ENCODE data around the gene DNM3. TPM values are rescaled to one million over a fixed set of nuclear protein-coding genes. Genes with fewer than 3 reads are reported as not detected.

Gene DNM3
- total and polyA plus RNA-seq, 2 of the 8 experiments (the other 6 are each of a cell fraction or from before 2014, with no cell fraction given), result 2.0 to 8.5 TPM

GRCh38 chr1:172149346-172149745 is 308.0 kb downstream of the DNM3 start:
- 88% methylated on average over 2 of the region's 2 CpGs; no CpG with 5 or more reads in 1 of the 2 experiments for WGBS, 2 experiments (ENCODE audit: extremely low coverage in 1 of 2, insufficient coverage in 1 of 2, insufficient read length in 1 of 2, insufficient replicate concordance in 2 of 2, low coverage in 1 of 2, low lambda C conversion rate in 2 of 2, missing lambda C conversion rate in 1 of 2)
- CTCF ChIA-PET (ENCODE audit: partially characterized antibody), result interaction anchor here (0.8 to 1.8 kb wide), 5 partner anchors 16 to 301 kb away, joined by 3 to 4 read pairs (median 4); no protein-coding TSS in a partner anchor

More at GRCh38 chr1:172149346-172149745, 308.0 kb downstream of the DNM3 start:
- Histone ChIP-seq H2BK15ac (ENCODE audit: low read length) (no peak overlapping the region), H3K79me2 (ENCODE audit: control insufficient read depth in 1 of 2, insufficient read depth in 2 of 2, low read length in 2 of 2) (no peaks in the 10 kb centered on the region), H3K9ac (replicated peaks in 1 of 4; ENCODE audit: extremely low read depth in 1 of 4, low read depth in 3 of 4, low read length in 3 of 4) (no peak overlapping the region), H3K9me3 (ENCODE audit: insufficient read depth in 2 of 2, low read depth in 1 of 2, low read length in 1 of 2) (no peaks in the 10 kb centered on the region), H3K36me3 (ENCODE audit: control insufficient read depth in 2 of 4, insufficient read depth in 4 of 4, low read length in 3 of 4) (no peaks in the 10 kb centered on the region), H3K23ac (ENCODE audit: insufficient read length) (no peak overlapping the region), H2BK120ac (replicated peaks; ENCODE audit: low read depth, low read length) (no peak overlapping the region), H2BK5ac (ENCODE audit: low read depth, low read length) (no peak overlapping the region), H3K4me3 (ENCODE audit: extremely low read depth in 1 of 4, insufficient read depth in 2 of 4, low read depth in 3 of 4, low read length in 4 of 4) (no peak overlapping the region), H3K18ac (ENCODE audit: extremely low read depth, low read length) (no peak overlapping the region), H3K4me2 (ENCODE audit: insufficient read depth in 1 of 2, low read depth in 2 of 2, low read length in 2 of 2) (no peak overlapping the region), H3K56ac (replicated peaks; ENCODE audit: insufficient read length, low read depth, low read length) (no peak overlapping the region), H2BK12ac (ENCODE audit: low read depth, low read length) (no peak overlapping the region), H4K91ac (replicated peaks; ENCODE audit: insufficient read length, low read length) (no peak overlapping the region), H4K20me1 (replicated peaks in 1 of 2; ENCODE audit: control insufficient read depth in 1 of 2, insufficient read depth in 2 of 2, low read length in 2 of 2) (no peaks in the 10 kb centered on the region), H3K4ac (replicated peaks; ENCODE audit: insufficient read length, low read depth, low read length) (no peak overlapping the region), H3K27ac (ENCODE audit: low read depth, low read length) (no peak overlapping the region), H3K79me1 (ENCODE audit: low read depth, low read length) (no peaks in the 10 kb centered on the region), H2AFZ (ENCODE audit: low read length) (no peak overlapping the region), H3K14ac (ENCODE audit: insufficient read length) (no peak overlapping the region), H2AK5ac (ENCODE audit: low read depth, low read length) (no peak overlapping the region), H3K4me1 (replicated peaks in 1 of 4; ENCODE audit: control insufficient read depth in 3 of 4, insufficient read depth in 4 of 4, low read length in 3 of 4) (peaks cover 0 to 3% (median 0%) of the 10 kb centered on the region in 4 experiments; a peak in 2 of 7 replicates), H4K8ac (ENCODE audit: extremely low read depth, insufficient read depth, low read length) (no peak overlapping the region), H4K5ac (ENCODE audit: insufficient read length, low read depth, low read length) (no peak overlapping the region), H3K23me2 (ENCODE audit: low read depth, low read length) (no peaks in the 10 kb centered on the region), H3K27me3 (replicated peaks in 1 of 4; ENCODE audit: control insufficient read depth in 3 of 4, extremely low read depth in 1 of 4, insufficient read depth in 3 of 4, low read length in 3 of 4) (no peaks in the 10 kb centered on the region), H2BK20ac (ENCODE audit: low read length) (no peak overlapping the region)
- DNase-seq (ENCODE audit: low read depth in 1 of 2, low spot score in 2 of 2) (no peak), FAIRE-seq (no peak)
- POLR2A ChIA-PET (ENCODE audit: partially characterized antibody), result no interaction called here

Measured in H1 (cell line).